ENCODE data around the gene PRRT2.

Gene PRRT2

GRCh38 chr16:29863669-29863984 lies 51.6 kb downstream of the PRRT2 start:
- no peak for DNase-seq

GRCh38 chr16:29864205-29864604 lies 52.2 kb downstream of the PRRT2 start:
- no peak for DNase-seq
